H9 (cell line): ENCODE measurements around the gene ALMS1. TPM values are rescaled to one million over a fixed set of nuclear protein-coding genes. Genes with fewer than 3 reads are reported as not detected.

Source experiments
- DNase-seq: peaks from one replicate; pipeline ENCODE4 v3.0.0-alpha.2; 2017
- H2AFZ ChIP-seq: one replicate; pipeline ENCODE4 v1.6.1; 2013; ENCODE audit warnings: mild to moderate bottlenecking, low read length, control low read depth, moderate library complexity
- H2AK5ac ChIP-seq: 2 replicates; pipeline ENCODE4 v1.6.1; 2013; ENCODE audit warnings: low read length, control low read depth, mixed read lengths; ENCODE audit not compliant: insufficient read length
- H2BK120ac ChIP-seq: one replicate; pipeline ENCODE4 v1.6.1; 2013; ENCODE audit warnings: low read depth, mild to moderate bottlenecking, low read length, control low read depth, inconsistent platforms; ENCODE audit not compliant: poor library complexity, severe bottlenecking
- H2BK12ac ChIP-seq: 2 replicates; pipeline ENCODE4 v1.6.1; 2013; ENCODE audit warnings: low read length, control low read depth, mixed read lengths, low read depth; ENCODE audit not compliant: insufficient read length
- H2BK15ac ChIP-seq: 2 replicates; pipeline ENCODE4 v1.6.1; 2013; ENCODE audit warnings: low read depth, low read length, control low read depth
- H2BK20ac ChIP-seq: one replicate; pipeline ENCODE4 v1.6.1; 2013; ENCODE audit warnings: low read depth, mild to moderate bottlenecking, low read length, control low read depth, inconsistent platforms; ENCODE audit not compliant: poor library complexity, severe bottlenecking
- H2BK5ac ChIP-seq: 2 replicates; pipeline ENCODE4 v1.6.1; 2013; ENCODE audit warnings: low read length, control low read depth, mixed read lengths; ENCODE audit not compliant: insufficient read length
- H3K14ac ChIP-seq: 2 replicates; pipeline ENCODE4 v1.6.1; 2013; ENCODE audit warnings: low read length, control low read depth; ENCODE audit not compliant: insufficient read depth
- H3K18ac ChIP-seq: 2 replicates; pipeline ENCODE4 v1.6.1; 2013; ENCODE audit warnings: low read depth, mild to moderate bottlenecking, mixed read lengths, low read length, control low read depth; ENCODE audit not compliant: insufficient read length
- H3K23ac ChIP-seq: 2 replicates; pipeline ENCODE4 v1.6.1; 2013; ENCODE audit warnings: low read length, control low read depth, mixed read lengths, low read depth; ENCODE audit not compliant: insufficient read length
- H3K23me2 ChIP-seq: 2 replicates; pipeline ENCODE4 v1.6.1; 2013; ENCODE audit warnings: low read depth, mild to moderate bottlenecking, mixed read lengths, low read length, control low read depth; ENCODE audit not compliant: insufficient read length, poor library complexity, severe bottlenecking
- H3K27ac ChIP-seq: 2 replicates; pipeline ENCODE4 v1.5.1; 2013; ENCODE audit warnings: low read length, control low read depth, mixed read lengths, low read depth; ENCODE audit not compliant: insufficient read length
- H3K27me3 ChIP-seq: 2 replicates; pipeline ENCODE4 v1.6.1; 2013; ENCODE audit warnings: low read length, control low read depth, inconsistent platforms; ENCODE audit not compliant: insufficient read depth
- H3K4ac ChIP-seq: 2 replicates; pipeline ENCODE4 v1.6.1; 2013; ENCODE audit warnings: low read depth, mild to moderate bottlenecking, control low read depth, inconsistent platforms, low read length, moderate library complexity
- H3K4me1 ChIP-seq: 2 replicates; pipeline ENCODE4 v1.6.1; 2013; ENCODE audit warnings: low read length, control low read depth, inconsistent platforms; ENCODE audit not compliant: insufficient read depth
- H3K4me2 ChIP-seq: 2 replicates; pipeline ENCODE4 v1.6.1; 2013; ENCODE audit warnings: low read length, control low read depth, mixed read lengths; ENCODE audit not compliant: insufficient read length, insufficient read depth
- H3K56ac ChIP-seq: 2 replicates; pipeline ENCODE4 v1.6.1; 2013; ENCODE audit warnings: low read depth, mild to moderate bottlenecking, mixed read lengths, low read length, control low read depth; ENCODE audit not compliant: insufficient read length
- H3K79me1 ChIP-seq: 2 replicates; pipeline ENCODE4 v1.6.1; 2013; ENCODE audit warnings: low read depth, mild to moderate bottlenecking, moderate library complexity, low read length, control low read depth, inconsistent platforms; ENCODE audit not compliant: insufficient read depth, poor library complexity, severe bottlenecking
- H3K79me2 ChIP-seq: 2 replicates; pipeline ENCODE4 v1.6.1; 2013; ENCODE audit warnings: low read length, control low read depth, inconsistent platforms; ENCODE audit not compliant: insufficient read depth
- H3K9ac ChIP-seq: 2 replicates; pipeline ENCODE4 v1.6.1; 2013; ENCODE audit warnings: low read length, control low read depth, mixed read lengths; ENCODE audit not compliant: insufficient read length; ENCODE audit errors: extremely low read depth
- H3K9me3 ChIP-seq: one replicate; pipeline ENCODE4 v1.6.1; 2013; ENCODE audit warnings: low read depth, low read length, inconsistent platforms; ENCODE audit not compliant: control insufficient read depth
- H3T11ph ChIP-seq: one replicate; pipeline ENCODE4 v1.6.1; 2013; ENCODE audit warnings: mild to moderate bottlenecking, low read length, control low read depth, inconsistent platforms
- H4K20me1 ChIP-seq: one replicate; pipeline ENCODE4 v1.6.1; 2013; ENCODE audit not compliant: control insufficient read depth, insufficient read length, insufficient read depth
- H4K5ac ChIP-seq: 2 replicates; pipeline ENCODE4 v1.6.1; 2013; ENCODE audit warnings: low read depth, mild to moderate bottlenecking, mixed read lengths, low read length, control low read depth; ENCODE audit not compliant: insufficient read length
- H4K8ac ChIP-seq: replicated peaks from 2 replicates; pipeline ENCODE4 v1.6.1; 2013; ENCODE audit warnings: low read length, control low read depth, mixed read lengths, low read depth; ENCODE audit not compliant: insufficient read length
- H4K91ac ChIP-seq: 2 replicates; pipeline ENCODE4 v1.6.1; 2013; ENCODE audit warnings: low read depth, mild to moderate bottlenecking, moderate library complexity, mixed read lengths, low read length, control low read depth; ENCODE audit not compliant: insufficient read length
- H3K27ac Mint-ChIP-seq, 3 experiments: 2 replicates in 2 of 3; 3 replicates in 1 of 3; pipeline ENCODE4 v1.8.0; 2020 to 2021; ENCODE audit warnings: mixed read lengths in 3 of 3, mild to moderate bottlenecking in 1 of 3, moderate library complexity in 1 of 3
- H3K27me3 Mint-ChIP-seq: 2 replicates; pipeline ENCODE4 v1.8.0; 2021; ENCODE audit warnings: low read depth, mild to moderate bottlenecking, moderate library complexity, mixed read lengths
- H3K36me3 Mint-ChIP-seq, 3 experiments: 2 replicates in 2 of 3; 3 replicates in 1 of 3; pipeline ENCODE4 v1.8.0; 2020 to 2021; ENCODE audit warnings: low read depth in 3 of 3, mixed read lengths in 3 of 3; ENCODE audit not compliant: insufficient read depth in 1 of 3
- H3K4me1 Mint-ChIP-seq, 2 experiments: 2 replicates each; pipeline ENCODE4 v1.8.0; 2020; ENCODE audit warnings: mixed read lengths in 2 of 2
- H3K4me3 Mint-ChIP-seq, 2 experiments: 2 replicates in 1 of 2; 3 replicates in 1 of 2; pipeline ENCODE4 v1.8.0; 2020 to 2021; ENCODE audit warnings: mild to moderate bottlenecking in 2 of 2, mixed read lengths in 2 of 2, moderate library complexity in 1 of 2
- H3K9me3 Mint-ChIP-seq, 2 experiments: 2 replicates in 1 of 2; 3 replicates in 1 of 2; pipeline ENCODE4 v1.8.0; 2020; ENCODE audit warnings: mild to moderate bottlenecking in 2 of 2, mixed read lengths in 2 of 2, moderate library complexity in 1 of 2
- CTCF ChIP-seq: fragments of 200-600 bp; sonication (generic); conservative IDR thresholded peaks from 3 replicates; pipeline ENCODE4 v1.8.0; 2021; ENCODE audit warnings: antibody characterized with exemption, mild to moderate bottlenecking
- WGBS: extraction: QIAGEN DNeasy Blood & Tissue Kit; methylation state at CpG from one replicate; pipeline ENCODE4 v1.1.7; 2013; ENCODE audit warnings: missing lambda C conversion rate, low lambda C conversion rate, mixed read lengths; ENCODE audit not compliant: insufficient read length; ENCODE audit errors: extremely low coverage; 5-methylcytosine and 5-hydroxymethylcytosine counted together
- long read RNA-seq: library from polyadenylated mRNA; unstranded; transcript quantifications from one replicate; pipeline ENCODE4 v2.0.0, GENCODE V29; 2020
- total RNA-seq: library from RNA; stranded (reverse); gene quantifications from 2 replicates; pipeline ENCODE4 v1.2.1, GENCODE V29; 2021

Gene ALMS1
- 34.0 and 36.2 TPM in 2 replicates for total RNA-seq
- long read RNA-seq, partial matches to known transcripts = 3 of 6 reads
- long read RNA-seq, other reads (novel, unspliced or antisense) = 3 of 6 reads

GRCh38 chr2:73385504-73386341 is at the start of gene ALMS1:
TSS of gene ALMS1 (plus strand) at chr2:73385836. CDS start at chr2:73385869, 33 bp downstream.
- Mint-ChIP-seq H3K27ac (peak within 1 kb of the TSS; percentile 96 to 98 (median 97)), H3K36me3 (peaks cover 0 to 4% (median 2%) of the 10 kb centered on the region in 3 experiments; a peak in 2 of 7 replicates), H3K4me1 (peaks cover 18 to 19% of the 10 kb centered on the region in 2 experiments), H3K4me3 (peak within 1 kb of the TSS; percentile 97 to 99), H3K27me3 (peaks cover 30% of the 10 kb centered on the region), H3K9me3 (no peaks in the 10 kb centered on the region)
- peaks cover 3% of the 10 kb centered on the region for H3K79me1 ChIP-seq
- no peak within 1 kb of the TSS for H2BK120ac ChIP-seq
- H3K14ac ChIP-seq = peak within 1 kb of the TSS; percentile 97
- peak within 1 kb of the TSS; percentile 71 for H3K56ac ChIP-seq
- no peak within 1 kb of the TSS for H4K8ac ChIP-seq
- no peak within 1 kb of the TSS for H3K23ac ChIP-seq
- H4K5ac ChIP-seq = peak within 1 kb of the TSS; percentile 68
- H2BK20ac ChIP-seq = no peak within 1 kb of the TSS
- H2AFZ ChIP-seq = peak within 1 kb of the TSS; percentile 81
- no peaks in the 10 kb centered on the region for H4K20me1 ChIP-seq
- no peak within 1 kb of the TSS for H2BK12ac ChIP-seq
- peak within 1 kb of the TSS; percentile 94 for H3K18ac ChIP-seq
- DNase-seq = peak; percentile 94
- H3K9ac ChIP-seq = peak within 1 kb of the TSS; percentile 97
- H4K91ac ChIP-seq = no peak within 1 kb of the TSS
- H2AK5ac ChIP-seq = no peak within 1 kb of the TSS
- H3K23me2 ChIP-seq = peaks cover 16% of the 10 kb centered on the region
- H3K9me3 ChIP-seq = no peaks in the 10 kb centered on the region
- no peak within 1 kb of the TSS for H2BK5ac ChIP-seq
- TF ChIP-seq CTCF = peak; percentile 30; the same call in 1 of the 3 replicates
- H3K4me1 ChIP-seq = no peaks in the 10 kb centered on the region
- peaks cover 18% of the 10 kb centered on the region; the same call in 1 of the 2 replicates for H3K79me2 ChIP-seq
- H3K27ac ChIP-seq = peak within 1 kb of the TSS; percentile 61
- peak within 1 kb of the TSS; percentile 81; the same call in 1 of the 2 replicates for H2BK15ac ChIP-seq
- WGBS = no CpG with 5 or more reads among the region's 84 CpGs
- H3K27me3 ChIP-seq = no peaks in the 10 kb centered on the region
- H3K4me2 ChIP-seq = peak within 1 kb of the TSS; percentile 91
- no peak within 1 kb of the TSS for H3T11ph ChIP-seq
- no peak within 1 kb of the TSS; the same call in 1 of the 2 replicates for H3K4ac ChIP-seq
